Uterus (tissue), 2 donors: ENCODE results near the gene F2.

Experiments
- CTCF ChIP-seq, 4 experiments: fragments of 200-600 bp in 2 of 4; fragments of 450-650 bp in 2 of 4; sonication (generic) in 2 of 4; IDR thresholded peaks; one replicate each; pipeline ENCODE4 v1.5.1; 2016 to 2019; ENCODE audit warnings: antibody characterized with exemption in 4 of 4, mild to moderate bottlenecking in 2 of 4, moderate library complexity in 1 of 4
- POLR2A ChIP-seq, 2 donors: fragments of 450-650 bp; IDR thresholded peaks; one replicate each; pipeline ENCODE4 v1.6.1; 2016; ENCODE audit warnings: antibody characterized with exemption in 2 of 2, mild to moderate bottlenecking in 1 of 2, moderate library complexity in 1 of 2

GRCh38 chr11:46718155-46719019 lies 626 bp upstream of the F2 start:
- TF ChIP-seq CTCF (IDR thresholded peaks at IDR 0.05) (no peak), POLR2A (IDR thresholded peaks at IDR 0.05) (no peak)
